GM23338 (cell line): ENCODE data around the gene RAP1GAP2. TPM values are rescaled to one million over a fixed set of nuclear protein-coding genes. Genes with fewer than 3 reads are reported as not detected.

Source experiments
- ATAC-seq: fragments of 200-7000 bp; cut with Tn5 transposase; 3 replicates; pipeline ENCODE4 v1.9.1; 2020
- DNase-seq: peaks from one replicate; pipeline ENCODE4 v3.0.0-alpha.2; 2015; ENCODE audit warnings: low spot score
- H2AFZ ChIP-seq: fragments of 200-600 bp; sonication (generic); 2 replicates; pipeline ENCODE4 v1.8.0; 2016; ENCODE audit warnings: antibody characterized with exemption, mild to moderate bottlenecking, moderate library complexity
- H3F3A ChIP-seq: fragments of 200-600 bp; sonication (generic); replicated peaks from 2 replicates; pipeline ENCODE4 v1.8.0; 2017; ENCODE audit warnings: antibody characterized with exemption, mixed run types, low read depth
- H3K27ac ChIP-seq: fragments of 200-600 bp; sonication (generic); 2 replicates; pipeline ENCODE4 v1.6.1; 2016; ENCODE audit warnings: low read depth
- H3K27me3 ChIP-seq: fragments of 200-600 bp; sonication (generic); 2 replicates; pipeline ENCODE4 v1.8.0; 2016; ENCODE audit warnings: mild to moderate bottlenecking, mixed run types, moderate library complexity; ENCODE audit not compliant: insufficient read depth
- H3K36me3 ChIP-seq: fragments of 200-600 bp; sonication (generic); 2 replicates; pipeline ENCODE4 v1.8.0; 2016; ENCODE audit warnings: mild to moderate bottlenecking; ENCODE audit not compliant: insufficient read depth
- H3K4me1 ChIP-seq: fragments of 200-600 bp; sonication (generic); 2 replicates; pipeline ENCODE4 v1.8.0; 2016; ENCODE audit warnings: mild to moderate bottlenecking, moderate library complexity; ENCODE audit not compliant: insufficient read depth
- H3K4me2 ChIP-seq: fragments of 200-600 bp; sonication (generic); 2 replicates; pipeline ENCODE4 v1.7.1; 2017; ENCODE audit warnings: mixed run types
- H3K4me3 ChIP-seq: fragments of 200-600 bp; sonication (generic); 2 replicates; pipeline ENCODE4 v1.6.1; 2016; ENCODE audit warnings: mixed run types
- H3K79me2 ChIP-seq: fragments of 200-600 bp; sonication (generic); replicated peaks from 2 replicates; pipeline ENCODE4 v1.8.0; 2017; ENCODE audit warnings: mild to moderate bottlenecking; ENCODE audit not compliant: insufficient read depth
- H3K9me2 ChIP-seq: fragments of 200-600 bp; sonication (generic); 2 replicates; pipeline ENCODE4 v1.8.0; 2017; ENCODE audit not compliant: insufficient read depth
- H4K20me1 ChIP-seq: fragments of 200-600 bp; sonication (generic); replicated peaks from 2 replicates; pipeline ENCODE4 v1.8.0; 2017; ENCODE audit warnings: mild to moderate bottlenecking; ENCODE audit not compliant: insufficient read depth
- H3K27ac Mint-ChIP-seq: 2 replicates; pipeline ENCODE4 v1.8.0; 2020; ENCODE audit warnings: inconsistent platforms, mild to moderate bottlenecking, moderate library complexity, mixed read lengths
- H3K27me3 Mint-ChIP-seq: 3 replicates; pipeline ENCODE4 v1.8.0; 2022; ENCODE audit warnings: low read depth, mild to moderate bottlenecking, moderate library complexity, mixed read lengths, inconsistent platforms; ENCODE audit not compliant: insufficient read depth, poor library complexity
- H3K36me3 Mint-ChIP-seq: 3 replicates; pipeline ENCODE4 v1.8.0; 2021; ENCODE audit warnings: low read depth, mild to moderate bottlenecking, inconsistent platforms, moderate library complexity, mixed read lengths
- H3K4me1 Mint-ChIP-seq: 3 replicates; pipeline ENCODE4 v1.8.0; 2020; ENCODE audit warnings: mild to moderate bottlenecking, inconsistent platforms, mixed read lengths
- H3K4me3 Mint-ChIP-seq: 3 replicates; pipeline ENCODE4 v1.8.0; 2021; ENCODE audit warnings: moderate library complexity, mild to moderate bottlenecking, inconsistent platforms, mixed read lengths
- H3K9me3 Mint-ChIP-seq: 3 replicates; pipeline ENCODE4 v1.8.0; 2020; ENCODE audit warnings: moderate library complexity, mild to moderate bottlenecking, inconsistent platforms, mixed read lengths
- CREB1 ChIP-seq: fragments of 250-450 bp; sonication (Bioruptor Pico); IDR thresholded peaks from 2 replicates; pipeline ENCODE4 v1.5.0; 2020; ENCODE audit warnings: low read depth, mild to moderate bottlenecking, moderate library complexity
- EZH2 ChIP-seq: fragments of 200-600 bp; sonication (generic); IDR thresholded peaks from one replicate; pipeline ENCODE4 v1.8.0; 2017; ENCODE audit warnings: antibody characterized with exemption, mild to moderate bottlenecking, low read depth; ENCODE audit not compliant: unreplicated experiment
- EZH2phosphoT487 ChIP-seq: fragments of 200-600 bp; sonication (generic); IDR thresholded peaks from one replicate; pipeline ENCODE4 v1.8.1; 2018; ENCODE audit warnings: antibody characterized with exemption; ENCODE audit not compliant: unreplicated experiment
- JUNB ChIP-seq: IDR thresholded peaks from one replicate; pipeline ENCODE4 v1.6.1; 2016; ENCODE audit warnings: antibody characterized with exemption; ENCODE audit not compliant: unreplicated experiment
- NANOG ChIP-seq: IDR thresholded peaks from 2 replicates; pipeline ENCODE4 v1.6.1; 2016; ENCODE audit warnings: antibody characterized with exemption, borderline replicate concordance
- POLR2AphosphoS5 ChIP-seq: IDR thresholded peaks from 2 replicates; pipeline ENCODE4 v1.6.1; 2016; ENCODE audit warnings: antibody characterized with exemption, low read depth
- REST ChIP-seq: IDR thresholded peaks from one replicate; pipeline ENCODE4 v1.6.1; 2018; ENCODE audit warnings: antibody characterized with exemption; ENCODE audit not compliant: unreplicated experiment
- STAT1 ChIP-seq: IDR thresholded peaks from one replicate; pipeline ENCODE4 v1.6.1; 2016; ENCODE audit warnings: antibody characterized with exemption; ENCODE audit not compliant: unreplicated experiment
- ZNF114 ChIP-seq: fragments of 250-450 bp; sonication (Bioruptor Pico); IDR thresholded peaks from 2 replicates; pipeline ENCODE4 v1.5.0; 2020; ENCODE audit warnings: mild to moderate bottlenecking, moderate library complexity
- ZNF331 ChIP-seq: fragments of 250-450 bp; sonication (Bioruptor Pico); IDR thresholded peaks from 2 replicates; pipeline ENCODE4 v1.5.0; 2020; ENCODE audit warnings: low read depth, mild to moderate bottlenecking, moderate library complexity
- ZNF462 ChIP-seq: fragments of 250-450 bp; sonication (Bioruptor Pico); IDR thresholded peaks from 2 replicates; pipeline ENCODE4 v1.5.0; 2020; ENCODE audit warnings: mild to moderate bottlenecking, moderate library complexity
- polyA plus RNA-seq: library from polyadenylated mRNA; unstranded; fragments of >200 nt; fragmentation: Nextera tagmentation; extraction: Ambion mirVana; gene quantifications from 2 replicates; pipeline ENCODE4 v1.2.1, GENCODE V29; 2016
- total RNA-seq: library from RNA; depleted of rRNA; stranded (reverse); fragments of >200 nt; shearing (Covaris generic); gene quantifications from 2 replicates; pipeline ENCODE4 v1.2.3, GENCODE V29; 2014
- TF ChIP-seq, protein P1 (sequence below): IDR thresholded peaks from 2 replicates; pipeline ENCODE4 v1.6.1; 2016; ENCODE audit warnings: antibody characterized with exemption
- TF ChIP-seq, protein P2 (sequence below), 2 experiments: fragments of 200-600 bp in 1 of 2; sonication (generic) in 1 of 2; conservative IDR thresholded peaks; 2 replicates each; pipeline versions ENCODE4 v1.5.1 to v1.6.1; 2016 to 2017; ENCODE audit warnings: antibody characterized with exemption in 2 of 2, low read depth in 2 of 2, mild to moderate bottlenecking in 2 of 2, moderate library complexity in 1 of 2

Gene RAP1GAP2
- total and polyA plus RNA-seq, 2 experiments from 2014 or later: 17.8 to 46.1 TPM

DNA sequence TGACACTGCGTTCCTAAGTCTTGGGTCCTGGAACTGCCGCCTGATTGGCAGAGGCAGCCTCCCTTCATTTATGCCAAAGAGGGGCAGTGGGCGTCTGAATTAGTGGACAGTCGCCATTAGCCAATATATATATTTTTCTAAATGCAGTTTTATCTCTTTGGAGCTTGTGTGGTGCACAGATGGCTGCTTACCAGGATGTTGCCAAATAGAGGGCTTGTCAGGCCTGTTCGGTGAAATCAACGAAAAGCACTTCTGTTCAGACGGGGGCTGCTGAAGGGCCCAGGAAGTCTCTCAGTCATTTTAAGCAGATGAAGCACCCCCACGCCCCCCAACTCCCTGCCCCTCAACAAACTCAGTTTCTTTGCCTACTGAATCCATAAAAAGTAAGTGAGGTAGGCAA is 66.0 kb downstream of the RAP1GAP2 start:
- Histone ChIP-seq H3K4me3 (no peak overlapping the region), H3K4me1 (peaks cover 53% of the 10 kb centered on the region), H3K79me2 (peaks cover 100% of the 10 kb centered on the region), H3K36me3 (no peaks in the 10 kb centered on the region; the same call in 1 of the 2 replicates), H3K9me2 (no peaks in the 10 kb centered on the region), H2AFZ (no peak overlapping the region), H3K4me2 (0 out of 2 replicates have a peak overlapping the region, but pooled peaks have one; percentile 4), H3F3A (peaks cover 5% of the 10 kb centered on the region; the same call in 1 of the 2 replicates), H3K27ac (no peak overlapping the region; the same call in 1 of the 2 replicates), H4K20me1 (peaks cover 27% of the 10 kb centered on the region), H3K27me3 (no peaks in the 10 kb centered on the region)
- H3K27me3 Mint-ChIP-seq: peaks cover 5% of the 10 kb centered on the region
- H3K4me3 Mint-ChIP-seq: no peak overlapping the region
- peaks cover 4% of the 10 kb centered on the region; the same call in 1 of the 3 replicates for H3K9me3 Mint-ChIP-seq
- H3K27ac Mint-ChIP-seq: peak overlapping the region; percentile 68
- peaks cover 53% of the 10 kb centered on the region for H3K4me1 Mint-ChIP-seq
- DNase-seq (no peak), ATAC-seq (no peak)
- H3K36me3 Mint-ChIP-seq: peaks cover 16% of the 10 kb centered on the region
- TF ChIP-seq ZNF114 (no peak), ZNF331 (CRISPR knock-in tag) (no peak), NANOG (no peak), EZH2phosphoT487 (no peak), REST (no peak), EZH2 (no peak), JUNB (no peak), POLR2AphosphoS5 (no peak), CREB1 (CRISPR knock-in tag) (no peak), ZNF462 (no peak), STAT1 (no peak)
- TF ChIP-seq, protein P1, sequence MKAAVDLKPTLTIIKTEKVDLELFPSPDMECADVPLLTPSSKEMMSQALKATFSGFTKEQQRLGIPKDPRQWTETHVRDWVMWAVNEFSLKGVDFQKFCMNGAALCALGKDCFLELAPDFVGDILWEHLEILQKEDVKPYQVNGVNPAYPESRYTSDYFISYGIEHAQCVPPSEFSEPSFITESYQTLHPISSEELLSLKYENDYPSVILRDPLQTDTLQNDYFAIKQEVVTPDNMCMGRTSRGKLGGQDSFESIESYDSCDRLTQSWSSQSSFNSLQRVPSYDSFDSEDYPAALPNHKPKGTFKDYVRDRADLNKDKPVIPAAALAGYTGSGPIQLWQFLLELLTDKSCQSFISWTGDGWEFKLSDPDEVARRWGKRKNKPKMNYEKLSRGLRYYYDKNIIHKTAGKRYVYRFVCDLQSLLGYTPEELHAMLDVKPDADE: no peak
- TF ChIP-seq, protein P2, sequence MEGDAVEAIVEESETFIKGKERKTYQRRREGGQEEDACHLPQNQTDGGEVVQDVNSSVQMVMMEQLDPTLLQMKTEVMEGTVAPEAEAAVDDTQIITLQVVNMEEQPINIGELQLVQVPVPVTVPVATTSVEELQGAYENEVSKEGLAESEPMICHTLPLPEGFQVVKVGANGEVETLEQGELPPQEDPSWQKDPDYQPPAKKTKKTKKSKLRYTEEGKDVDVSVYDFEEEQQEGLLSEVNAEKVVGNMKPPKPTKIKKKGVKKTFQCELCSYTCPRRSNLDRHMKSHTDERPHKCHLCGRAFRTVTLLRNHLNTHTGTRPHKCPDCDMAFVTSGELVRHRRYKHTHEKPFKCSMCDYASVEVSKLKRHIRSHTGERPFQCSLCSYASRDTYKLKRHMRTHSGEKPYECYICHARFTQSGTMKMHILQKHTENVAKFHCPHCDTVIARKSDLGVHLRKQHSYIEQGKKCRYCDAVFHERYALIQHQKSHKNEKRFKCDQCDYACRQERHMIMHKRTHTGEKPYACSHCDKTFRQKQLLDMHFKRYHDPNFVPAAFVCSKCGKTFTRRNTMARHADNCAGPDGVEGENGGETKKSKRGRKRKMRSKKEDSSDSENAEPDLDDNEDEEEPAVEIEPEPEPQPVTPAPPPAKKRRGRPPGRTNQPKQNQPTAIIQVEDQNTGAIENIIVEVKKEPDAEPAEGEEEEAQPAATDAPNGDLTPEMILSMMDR (conservative IDR thresholded peaks at IDR 0.05; ENCODE audit: low read depth in 2 of 2): no peak
